Chondrocyte (in vitro differentiated cells): Measurements from ENCODE around the gene CPVL. TPM values are rescaled to one million over a fixed set of nuclear protein-coding genes. Genes with fewer than 3 reads are reported as not detected.

Experiments used
- DNase-seq: peaks from one replicate; pipeline ENCODE4 v3.0.0; 2021; ENCODE audit warnings: mixed read lengths, low spot score
- H3K27ac Mint-ChIP-seq: one replicate; pipeline ENCODE4 v1.8.0; 2021; ENCODE audit warnings: mild to moderate bottlenecking, moderate library complexity, mixed read lengths; ENCODE audit not compliant: unreplicated experiment
- H3K27me3 Mint-ChIP-seq: 2 replicates; pipeline ENCODE4 v1.8.0; 2021; ENCODE audit warnings: low read depth, mixed read lengths
- H3K36me3 Mint-ChIP-seq: 2 replicates; pipeline ENCODE4 v1.8.0; 2021; ENCODE audit warnings: low read depth, mixed read lengths
- H3K4me1 Mint-ChIP-seq: 2 replicates; pipeline ENCODE4 v1.8.0; 2021; ENCODE audit warnings: low read depth, mild to moderate bottlenecking, mixed read lengths
- H3K4me3 Mint-ChIP-seq: one replicate; pipeline ENCODE4 v1.8.0; 2021; ENCODE audit warnings: mild to moderate bottlenecking, moderate library complexity, mixed read lengths; ENCODE audit not compliant: unreplicated experiment
- H3K9me3 Mint-ChIP-seq: 2 replicates; pipeline ENCODE4 v1.8.0; 2021; ENCODE audit warnings: low read depth, mixed read lengths
- CTCF ChIP-seq: fragments of 200-600 bp; sonication (generic); IDR thresholded peaks from 2 replicates; pipeline ENCODE4 v1.5.0; 2021; ENCODE audit warnings: antibody characterized with exemption, mild to moderate bottlenecking, moderate library complexity
- total RNA-seq: library from RNA; stranded (reverse); gene quantifications from 3 replicates; pipeline ENCODE4 v1.2.1, GENCODE V29; 2021

CPVL gene
- total RNA-seq, 1 donor from 2014 or later, result 4.9 TPM

GRCh38 chr7:29053105-29053872, 93.0 kb downstream of the CPVL start:
- no peak for TF ChIP-seq CTCF
- no peak for DNase-seq
- Mint-ChIP-seq H3K4me3 (no peak overlapping the region), H3K27ac (no peak overlapping the region), H3K27me3 (no peaks in the 10 kb centered on the region), H3K36me3 (peaks cover under 1% of the 10 kb centered on the region), H3K4me1 (no peaks in the 10 kb centered on the region), H3K9me3 (peaks cover 28% of the 10 kb centered on the region)

- Mint-ChIP-seq H3K4me1 (peaks cover 6% of the 10 kb centered on the region), H3K9me3 (peaks cover 21% of the 10 kb centered on the region), H3K27me3 (no peaks in the 10 kb centered on the region), H3K4me3 (no peak overlapping the region), H3K36me3 (no peaks in the 10 kb centered on the region), H3K27ac (no peak overlapping the region)
- no peak for TF ChIP-seq CTCF
- DNase-seq, result no peak
Measured at GRCh38 chr7:29046978-29047377, 99.4 kb downstream of the CPVL start.

GRCh38 chr7:29045258-29046086, 100.9 kb downstream of the CPVL start:
- Mint-ChIP-seq H3K4me1 (peaks cover 11% of the 10 kb centered on the region), H3K4me3 (no peak overlapping the region), H3K27ac (no peak overlapping the region), H3K36me3 (no peaks in the 10 kb centered on the region), H3K9me3 (peaks cover 17% of the 10 kb centered on the region), H3K27me3 (no peaks in the 10 kb centered on the region)
- no peak for TF ChIP-seq CTCF
- DNase-seq, result no peak

GRCh38 chr7:29044554-29044953, 101.8 kb downstream of the CPVL start:
- Mint-ChIP-seq H3K4me1 (peaks cover 20% of the 10 kb centered on the region), H3K27ac (no peak overlapping the region), H3K9me3 (peaks cover 13% of the 10 kb centered on the region), H3K4me3 (no peak overlapping the region), H3K36me3 (no peaks in the 10 kb centered on the region), H3K27me3 (no peaks in the 10 kb centered on the region)
- DNase-seq, result no peak
- no peak for TF ChIP-seq CTCF

GRCh38 chr7:29043576-29043975, 102.8 kb downstream of the CPVL start:
- H3K27ac Mint-ChIP-seq, result no peak overlapping the region
- no peak for TF ChIP-seq CTCF
- H3K9me3 Mint-ChIP-seq, result peaks cover 4% of the 10 kb centered on the region

More at GRCh38 chr7:29043576-29043975, 102.8 kb downstream of the CPVL start:
- Mint-ChIP-seq H3K4me3 (no peak overlapping the region), H3K27me3 (no peaks in the 10 kb centered on the region), H3K4me1 (peaks cover 30% of the 10 kb centered on the region), H3K36me3 (no peaks in the 10 kb centered on the region)
- DNase-seq, result no peak
